Measurements from ENCODE around the gene TOB2.
A peak's percentile ranks its signal among the peaks of the same experiment; 100 is the strongest.

The TOB2 gene

GRCh38 chr22:41487037-41487935 is 40.7 kb upstream of the TOB2 start:
- H3K9me3 Mint-ChIP-seq, result no peaks in the 10 kb centered on the region
- peaks cover 53% of the 10 kb centered on the region for H3K4me1 Mint-ChIP-seq
- no peaks in the 10 kb centered on the region for H3K36me3 Mint-ChIP-seq (ENCODE audit: low read depth)
- H3K27me3 Mint-ChIP-seq (ENCODE audit: low read depth), result no peaks in the 10 kb centered on the region
- H3K27ac Mint-ChIP-seq, result peak overlapping the region in 2 of 3 experiments; percentile 11 to 12
- H3K4me3 Mint-ChIP-seq, result no peak overlapping the region
- TF ChIP-seq, protein P1, sequence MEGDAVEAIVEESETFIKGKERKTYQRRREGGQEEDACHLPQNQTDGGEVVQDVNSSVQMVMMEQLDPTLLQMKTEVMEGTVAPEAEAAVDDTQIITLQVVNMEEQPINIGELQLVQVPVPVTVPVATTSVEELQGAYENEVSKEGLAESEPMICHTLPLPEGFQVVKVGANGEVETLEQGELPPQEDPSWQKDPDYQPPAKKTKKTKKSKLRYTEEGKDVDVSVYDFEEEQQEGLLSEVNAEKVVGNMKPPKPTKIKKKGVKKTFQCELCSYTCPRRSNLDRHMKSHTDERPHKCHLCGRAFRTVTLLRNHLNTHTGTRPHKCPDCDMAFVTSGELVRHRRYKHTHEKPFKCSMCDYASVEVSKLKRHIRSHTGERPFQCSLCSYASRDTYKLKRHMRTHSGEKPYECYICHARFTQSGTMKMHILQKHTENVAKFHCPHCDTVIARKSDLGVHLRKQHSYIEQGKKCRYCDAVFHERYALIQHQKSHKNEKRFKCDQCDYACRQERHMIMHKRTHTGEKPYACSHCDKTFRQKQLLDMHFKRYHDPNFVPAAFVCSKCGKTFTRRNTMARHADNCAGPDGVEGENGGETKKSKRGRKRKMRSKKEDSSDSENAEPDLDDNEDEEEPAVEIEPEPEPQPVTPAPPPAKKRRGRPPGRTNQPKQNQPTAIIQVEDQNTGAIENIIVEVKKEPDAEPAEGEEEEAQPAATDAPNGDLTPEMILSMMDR (IDR thresholded peaks at IDR 0.05; ENCODE audit: unreplicated experiment in 3 of 3), result no peak

GRCh38 chr22:41485033-41485432 is 38.4 kb upstream of the TOB2 start:
- Mint-ChIP-seq H3K4me3 (no peak overlapping the region), H3K27ac (no peak overlapping the region), H3K36me3 (ENCODE audit: low read depth) (no peaks in the 10 kb centered on the region), H3K27me3 (ENCODE audit: low read depth) (no peaks in the 10 kb centered on the region), H3K9me3 (no peaks in the 10 kb centered on the region), H3K4me1 (peaks cover 57% of the 10 kb centered on the region)
- TF ChIP-seq, protein P1 (IDR thresholded peaks at IDR 0.05; ENCODE audit: unreplicated experiment in 3 of 3), result no peak

GRCh38 chr22:41482319-41482935 is 35.8 kb upstream of the TOB2 start:
- Mint-ChIP-seq H3K4me3 (no peak overlapping the region), H3K27ac (peak overlapping the region; percentile 5 to 50 (median 49)), H3K9me3 (no peaks in the 10 kb centered on the region), H3K4me1 (peaks cover 46% of the 10 kb centered on the region), H3K27me3 (ENCODE audit: low read depth) (no peaks in the 10 kb centered on the region), H3K36me3 (ENCODE audit: low read depth) (no peaks in the 10 kb centered on the region)
- TF ChIP-seq, protein P1 (IDR thresholded peaks at IDR 0.05; ENCODE audit: unreplicated experiment in 3 of 3), result no peak

- peak overlapping the region in 1 of 3 experiments; percentile 50 for H3K27ac Mint-ChIP-seq
- TF ChIP-seq, protein P1 (IDR thresholded peaks at IDR 0.05; ENCODE audit: unreplicated experiment in 3 of 3), result no peak
- H3K4me1 Mint-ChIP-seq, result peaks cover 41% of the 10 kb centered on the region
- no peaks in the 10 kb centered on the region for H3K9me3 Mint-ChIP-seq
- H3K36me3 Mint-ChIP-seq (ENCODE audit: low read depth), result no peaks in the 10 kb centered on the region
- H3K4me3 Mint-ChIP-seq, result no peak overlapping the region
- H3K27me3 Mint-ChIP-seq (ENCODE audit: low read depth), result no peaks in the 10 kb centered on the region
These were observed 35.3 kb upstream of the TOB2 start for GRCh38 chr22:41481925-41482318.

DNA sequence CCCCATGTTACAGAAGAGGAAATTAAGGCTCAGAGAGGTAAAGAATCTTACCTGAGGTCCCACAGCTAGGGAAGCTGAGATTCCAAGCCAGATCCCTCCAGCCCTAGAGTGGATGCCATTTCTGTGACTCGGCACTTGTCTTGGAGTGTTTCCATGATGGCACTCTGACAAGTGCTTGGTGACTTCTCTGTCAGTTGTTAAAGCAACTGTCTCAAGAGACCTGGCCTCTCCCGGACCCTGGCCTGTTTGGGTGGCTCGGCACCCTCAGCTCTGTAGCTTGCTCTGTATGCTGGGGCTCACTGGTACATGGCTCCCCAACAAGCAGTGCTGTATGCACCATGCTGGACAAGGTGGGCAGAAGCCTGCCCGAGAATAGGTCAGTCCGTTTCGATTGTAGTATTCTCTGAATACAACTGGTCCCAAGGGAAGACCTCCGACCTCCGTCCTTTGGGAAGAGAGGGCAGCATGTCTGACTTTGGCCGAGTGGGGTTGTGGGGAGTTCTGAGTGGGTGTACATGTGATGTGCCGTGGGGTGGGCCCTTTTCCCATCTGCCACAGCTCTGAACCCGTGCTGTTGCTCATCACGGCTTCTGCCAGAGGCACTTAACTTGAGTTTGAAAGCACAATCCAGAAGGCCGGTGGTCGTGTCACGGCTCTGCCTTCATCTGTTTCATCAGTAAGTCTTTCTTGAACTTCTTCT is 34.7 kb upstream of the TOB2 start:
- H3K4me3 Mint-ChIP-seq, result no peak overlapping the region
- H3K9me3 Mint-ChIP-seq, result no peaks in the 10 kb centered on the region
- TF ChIP-seq, protein P1 (IDR thresholded peaks at IDR 0.05; ENCODE audit: unreplicated experiment in 3 of 3), result no peak

More for the DNA sequence above, 34.7 kb upstream of the TOB2 start:
- Mint-ChIP-seq H3K36me3 (ENCODE audit: low read depth) (no peaks in the 10 kb centered on the region), H3K4me1 (peaks cover 39% of the 10 kb centered on the region), H3K27me3 (ENCODE audit: low read depth) (no peaks in the 10 kb centered on the region), H3K27ac (peak overlapping the region in 1 of 3 experiments; percentile 12)

All from nephron (organoid).